ENCODE results near the gene SLC22A31.

SLC22A31 gene

GRCh38 chr16:89164847-89165680, 35.3 kb downstream of the SLC22A31 start:
- DNase-seq: no peak

GRCh38 chr16:89164436-89164835, 35.9 kb downstream of the SLC22A31 start:
- no peak for DNase-seq

GRCh38 chr16:89163297-89163696, 37.0 kb downstream of the SLC22A31 start:
- DNase-seq: no peak

- no peak for DNase-seq
Observed at GRCh38 chr16:89161763-89162713, 38.3 kb downstream of the SLC22A31 start.

GRCh38 chr16:89160977-89161701, 39.2 kb downstream of the SLC22A31 start:
- no peak for DNase-seq

- DNase-seq: no peak
Observed at GRCh38 chr16:89159850-89160354, 40.4 kb downstream of the SLC22A31 start.

DNA sequence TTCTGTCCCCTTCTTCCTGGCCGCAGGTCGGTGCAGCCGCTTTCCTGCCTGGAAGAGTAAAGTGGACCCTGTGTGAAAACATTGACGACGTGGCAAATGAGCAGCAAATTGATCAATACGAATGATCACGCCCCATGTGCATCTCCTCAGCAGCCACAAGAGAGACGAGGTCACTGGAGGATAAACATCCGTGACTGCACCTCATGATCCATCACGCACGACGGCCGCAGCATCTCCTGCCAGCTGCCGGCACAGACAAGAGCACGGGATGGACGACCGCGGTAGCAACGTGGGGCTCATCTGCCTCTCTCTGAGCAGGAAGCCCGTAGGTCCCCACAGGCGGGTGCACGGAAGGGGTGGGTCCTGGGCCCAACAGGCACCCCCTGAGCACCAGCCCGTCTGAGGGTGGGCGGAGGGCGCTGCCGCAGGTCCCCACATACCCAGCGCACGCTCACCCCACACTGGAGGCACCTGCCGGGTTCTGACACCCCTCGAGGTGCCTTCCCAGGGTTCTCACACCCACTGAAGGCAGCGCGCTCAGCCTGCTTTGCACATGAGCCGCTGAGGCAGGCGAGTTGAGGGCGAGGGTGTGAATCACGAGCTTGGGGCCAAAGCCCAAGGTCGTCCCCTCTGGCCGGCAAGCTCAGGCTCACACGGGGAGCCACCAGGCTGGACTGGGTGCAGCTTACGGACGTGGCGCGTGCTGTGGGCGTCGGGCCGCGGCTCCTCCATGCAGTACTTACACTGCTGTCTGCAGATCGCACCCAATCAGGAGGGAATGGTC, 41.1 kb downstream of the SLC22A31 start:
- DNase-seq: no peak

- no peak for DNase-seq
Observed at GRCh38 chr16:89157778-89158177, 42.6 kb downstream of the SLC22A31 start.

DNA sequence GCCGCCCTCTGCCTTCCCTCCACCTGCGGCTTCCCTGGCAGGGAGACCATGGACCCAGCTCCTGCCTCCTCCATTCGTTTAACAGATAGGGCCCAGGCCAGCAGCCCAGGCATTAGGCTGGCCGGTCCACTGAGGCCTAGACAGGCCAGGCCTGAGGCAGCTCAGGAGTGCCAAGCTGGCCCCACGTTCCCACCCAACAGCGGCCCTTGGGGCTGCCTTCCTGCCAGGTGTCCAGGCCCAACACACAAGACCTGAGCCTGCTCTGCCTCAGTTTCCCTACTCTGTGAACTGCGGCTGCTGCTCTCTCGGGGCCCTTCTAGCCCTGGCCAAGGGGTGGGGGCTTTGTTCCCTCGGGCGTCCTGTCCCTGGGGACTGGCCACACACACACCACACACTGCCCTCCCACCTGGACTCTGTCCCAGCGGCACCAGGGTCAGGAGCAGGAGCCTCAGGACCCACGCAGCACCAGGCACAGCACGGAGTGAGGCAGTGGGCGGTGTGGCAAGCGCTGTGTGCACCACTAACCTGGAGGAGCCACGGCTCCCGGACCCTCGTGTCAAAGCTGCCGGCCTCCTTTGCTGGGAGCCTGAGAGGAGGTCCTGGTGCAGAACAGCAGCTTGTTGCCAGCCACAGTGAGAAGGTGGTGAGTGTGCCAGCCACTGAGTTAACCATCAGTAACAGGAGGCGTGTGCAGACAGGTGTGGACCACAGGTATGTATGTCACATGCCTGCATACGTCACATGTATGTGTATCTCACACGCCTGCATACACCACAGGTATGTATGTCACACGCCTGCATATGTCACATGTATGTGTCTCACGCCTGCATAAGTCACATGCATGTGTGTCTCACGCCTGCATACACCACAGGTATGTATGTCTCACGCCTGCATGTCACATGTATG, 43.3 kb downstream of the SLC22A31 start:
- DNase-seq: no peak

- no peak for DNase-seq
Observed at GRCh38 chr16:89155851-89156739, 44.2 kb downstream of the SLC22A31 start.

DNA sequence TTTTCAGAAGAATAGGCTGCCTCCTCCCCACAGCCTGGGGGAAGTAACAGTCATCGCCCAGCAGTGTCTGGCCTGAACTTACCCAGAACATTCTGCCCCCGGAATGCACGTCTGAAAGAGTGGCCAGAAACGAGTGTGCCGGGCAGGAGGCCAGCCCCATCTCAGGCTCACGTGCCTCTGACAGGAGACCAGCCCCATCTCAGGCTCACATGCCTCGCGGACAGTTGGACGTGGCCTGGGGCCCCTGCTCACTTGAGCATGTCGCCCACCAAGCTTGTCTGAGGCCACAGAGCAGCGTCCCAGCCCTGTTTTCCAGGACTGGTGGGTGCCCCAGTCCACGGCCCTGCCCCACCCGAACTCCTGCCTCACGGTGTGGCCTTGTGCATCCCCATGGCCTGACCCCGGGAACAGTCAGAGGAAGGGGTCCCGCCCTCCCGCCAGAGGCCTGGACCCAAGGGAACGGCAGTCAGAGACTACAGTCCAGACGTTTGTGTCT, 45.1 kb downstream of the SLC22A31 start:
- DNase-seq: no peak

DNA sequence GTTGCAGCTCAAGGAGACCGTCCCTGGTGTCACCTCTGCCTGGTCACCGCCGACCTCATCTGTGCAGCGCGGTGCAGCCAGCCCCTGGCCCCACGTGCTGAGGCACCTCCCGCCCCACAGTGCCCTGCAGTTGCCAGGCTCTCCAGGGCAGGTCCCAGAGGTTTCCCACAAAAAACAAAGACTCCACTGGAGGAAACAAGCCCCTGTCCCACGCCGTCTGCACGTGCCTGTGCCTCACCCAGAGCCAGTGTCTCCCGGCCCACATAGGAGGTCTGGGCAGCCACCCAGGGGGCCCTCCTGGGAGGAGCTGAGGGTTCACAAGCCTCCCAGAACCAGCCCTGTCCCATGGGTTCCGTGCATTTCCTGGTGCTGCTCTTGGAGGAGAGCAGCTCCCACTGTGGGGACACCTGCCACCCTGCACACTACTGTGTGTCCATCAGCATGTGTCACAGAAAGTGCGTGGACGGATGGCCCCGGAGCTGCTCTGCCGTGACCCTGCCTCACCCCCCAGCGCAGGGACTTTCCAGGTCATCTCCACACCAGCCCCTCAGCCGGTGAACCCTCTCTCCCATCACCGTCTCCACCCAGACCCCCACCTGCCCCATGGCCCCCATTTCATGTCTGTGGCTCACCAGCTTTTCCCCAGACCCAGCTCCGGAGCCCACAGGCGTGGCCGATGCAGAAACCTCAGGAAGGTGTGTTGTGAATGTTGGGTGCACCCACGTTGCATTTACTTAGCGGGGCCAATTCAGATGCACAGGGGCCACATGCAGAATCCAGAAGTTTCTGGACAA, 45.8 kb downstream of the SLC22A31 start:
- DNase-seq: no peak

DNA sequence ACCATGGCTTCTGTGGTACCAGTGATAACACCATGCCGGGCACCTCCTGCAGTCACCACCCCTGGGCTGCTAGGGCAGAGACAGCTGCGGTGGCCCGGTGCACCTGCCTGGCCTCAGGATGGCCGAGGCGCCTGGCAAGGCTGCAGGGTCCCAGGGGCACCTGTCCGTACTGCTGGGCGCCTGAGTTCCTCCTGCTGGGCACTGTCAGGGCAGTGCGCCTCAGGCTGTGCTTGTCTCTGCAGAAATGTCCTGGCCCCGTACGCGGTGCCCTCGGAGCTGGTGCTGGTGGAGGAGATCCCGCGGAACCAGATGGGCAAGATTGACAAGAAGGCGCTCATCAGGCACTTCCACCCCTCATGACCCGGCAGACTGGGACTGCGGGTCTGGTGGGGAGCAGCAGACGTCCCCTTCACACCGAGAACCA, 46.5 kb downstream of the SLC22A31 start:
- DNase-seq: no peak

DNA sequence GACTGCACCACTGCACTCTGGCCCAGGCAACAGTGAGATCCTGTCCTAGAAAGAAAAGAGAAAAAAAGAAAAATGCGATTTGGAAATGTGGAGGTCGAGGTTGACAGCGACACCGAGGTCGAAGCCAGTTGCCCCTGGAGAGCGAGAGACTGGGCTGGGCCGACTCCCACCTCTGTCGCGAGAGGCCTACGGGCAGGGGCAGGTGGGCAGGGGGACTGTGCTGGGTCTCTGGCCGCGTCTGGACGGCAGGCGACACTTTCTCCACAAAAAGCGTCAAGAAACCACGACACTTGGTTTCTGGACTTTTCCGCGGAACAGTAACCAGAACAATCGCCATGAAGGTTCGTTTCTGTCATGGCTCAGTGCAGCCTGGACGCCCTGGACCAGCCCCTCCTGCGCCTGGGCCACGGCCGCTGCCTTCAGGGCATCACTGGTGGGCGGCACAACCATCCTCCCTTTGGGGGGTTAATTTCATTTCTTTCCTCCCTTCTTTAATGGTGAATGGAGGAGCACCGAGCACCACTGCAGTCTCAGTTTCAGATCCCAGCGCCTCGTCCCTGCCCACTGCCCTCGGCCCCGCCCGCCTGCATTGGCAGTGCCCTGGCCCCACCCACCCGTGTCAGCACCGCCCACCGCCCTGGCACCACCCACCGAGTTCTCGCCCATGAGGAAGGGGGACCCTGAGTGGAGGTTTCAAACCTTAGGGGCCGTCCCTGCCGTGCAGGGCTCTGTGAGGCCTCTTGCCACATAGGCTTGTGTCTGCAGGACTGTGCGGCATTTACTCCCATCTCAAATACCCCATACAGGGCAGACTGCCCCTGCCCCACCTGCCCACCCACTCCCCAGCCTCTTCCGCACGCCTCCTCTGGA, 47.3 kb downstream of the SLC22A31 start:
- no peak for DNase-seq

DNA sequence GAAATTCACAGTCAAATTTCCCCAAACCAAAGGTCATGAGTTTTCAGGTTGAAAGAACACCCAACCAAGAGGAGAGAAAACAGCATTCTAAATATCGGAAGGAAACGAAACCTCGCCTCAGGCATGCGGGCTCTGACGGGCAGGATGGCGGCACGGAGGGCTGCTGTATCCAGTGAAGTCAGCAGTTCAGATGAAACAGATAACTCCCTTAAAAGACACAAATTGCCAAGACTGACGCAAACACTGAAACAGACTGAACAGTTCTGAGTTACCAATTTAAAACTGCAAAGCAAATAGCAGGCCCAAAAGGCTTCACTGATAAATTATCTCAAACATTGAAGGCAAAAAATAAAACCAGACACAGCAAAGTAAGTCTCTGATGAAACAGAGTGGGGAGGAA, 49.4 kb downstream of the SLC22A31 start:
- no peak for DNase-seq

GRCh38 chr16:89150090-89150835, 50.1 kb downstream of the SLC22A31 start:
- peak; percentile 68 for DNase-seq

GRCh38 chr16:89149386-89149785, 51.0 kb downstream of the SLC22A31 start:
- DNase-seq: no peak

Data from NCI-H146 (cell line).